KBM-7 (cell line): Measurements from ENCODE around the gene COL18A1.

Experiments
- DNase-seq: peaks from one replicate; pipeline ENCODE4 v3.0.0-alpha.2; 2015
- in situ Hi-C: fragments of 300-500 bp; cut with MboI; formaldehyde crosslinking; loops from 2 replicates; pipeline ENCODE4 v1.14.3; 2020; ENCODE audit warnings: low sequenced_read_pairs, low pct_unique_long_range_greater_than_20kb, mixed read lengths

COL18A1 gene

GRCh38 chr21:45393021-45393420 is 11.9 kb upstream of the COL18A1 start:
- DNase-seq, result no peak
- in situ Hi-C loops, result no loop called here

- in situ Hi-C loops, result no loop called here
- no peak for DNase-seq
Observed at GRCh38 chr21:45393833-45394638, 10.9 kb upstream of the COL18A1 start.

GRCh38 chr21:45396620-45396995 is 8.4 kb upstream of the COL18A1 start:
- no peak for DNase-seq
- in situ Hi-C loops, result no loop called here

- in situ Hi-C loops, result no loop called here
- no peak for DNase-seq
Observed at GRCh38 chr21:45397381-45397780, 7.6 kb upstream of the COL18A1 start.

- in situ Hi-C loops, result no loop called here
- DNase-seq, result no peak
Observed at GRCh38 chr21:45401054-45401518, 3.9 kb upstream of the COL18A1 start.

- no peak for DNase-seq
- in situ Hi-C loops, result no loop called here
Observed at GRCh38 chr21:45401916-45402900, 2.8 kb upstream of the COL18A1 start.

GRCh38 chr21:45403133-45403824 is 1.7 kb upstream of the COL18A1 start:
- no peak for DNase-seq
- in situ Hi-C loops, result no loop called here

- in situ Hi-C loops, result no loop called here
- no peak for DNase-seq
Observed at GRCh38 chr21:45403825-45404729, 888 bp upstream of the COL18A1 start.

- DNase-seq, result no peak
- in situ Hi-C loops, result no loop called here
Observed at GRCh38 chr21:45405271-45405818, 380 bp downstream of the COL18A1 start.

GRCh38 chr21:45405819-45406762 is 1.1 kb downstream of the COL18A1 start:
- DNase-seq, result no peak
- in situ Hi-C loops, result no loop called here

- in situ Hi-C loops, result no loop called here
- no peak for DNase-seq
Observed at GRCh38 chr21:45406801-45407628, 2.0 kb downstream of the COL18A1 start.

- no peak for DNase-seq
- in situ Hi-C loops, result no loop called here
Observed at GRCh38 chr21:45407629-45408247, 2.8 kb downstream of the COL18A1 start.

GRCh38 chr21:45408271-45408791 is 3.4 kb downstream of the COL18A1 start:
- DNase-seq, result no peak
- in situ Hi-C loops, result no loop called here

- no peak for DNase-seq
- in situ Hi-C loops, result no loop called here
Observed at GRCh38 chr21:45408801-45409261, 3.9 kb downstream of the COL18A1 start.

- in situ Hi-C loops, result no loop called here
- DNase-seq, result no peak
Observed at GRCh38 chr21:45409466-45410150, 4.6 kb downstream of the COL18A1 start.
